Spleen (tissue), 11 donors: ENCODE measurements around the gene ARL11. TPM values are rescaled to one million over a fixed set of nuclear protein-coding genes. Genes with fewer than 3 reads are reported as not detected.

ENCODE experiments used
- DNase-seq: peaks from one replicate; pipeline ENCODE4 v3.0.0-alpha.2; 2020
- H3K27ac ChIP-seq, 8 donors: fragments of 200-600 bp; sonication (generic) in 7 of 8; 1 replicate in 4 of 8; 2 replicates in 4 of 8; pipeline versions ENCODE4 v1.5.0 to v1.8.0; 2016 to 2021; ENCODE audit warnings: inconsistent platforms in 4 of 8, mild to moderate bottlenecking in 4 of 8, moderate library complexity in 1 of 8
- H3K27me3 ChIP-seq, 7 donors: fragments of 200-600 bp; sonication (generic) in 6 of 7; replicated peaks in 1 of 7; 1 replicate in 4 of 7; 2 replicates in 3 of 7; pipeline versions ENCODE4 v1.5.0 to v1.8.0; 2016 to 2021; ENCODE audit warnings: inconsistent platforms in 3 of 7, mild to moderate bottlenecking in 1 of 7
- H3K36me3 ChIP-seq, 6 donors: fragments of 200-600 bp; sonication (generic) in 5 of 6; 1 replicate in 4 of 6; 2 replicates in 2 of 6; pipeline versions ENCODE4 v1.5.0 to v1.8.0; 2016 to 2021; ENCODE audit warnings: inconsistent platforms in 2 of 6
- H3K4me1 ChIP-seq, 6 donors: fragments of 200-600 bp; sonication (generic) in 5 of 6; 1 replicate in 3 of 6; 2 replicates in 3 of 6; pipeline versions ENCODE4 v1.5.0 to v1.8.0; 2016 to 2021; ENCODE audit warnings: inconsistent platforms in 3 of 6
- H3K4me3 ChIP-seq, 8 donors: fragments of 200-600 bp; sonication (generic) in 7 of 8; 1 replicate in 4 of 8; 2 replicates in 4 of 8; pipeline versions ENCODE4 v1.5.0 to v1.8.0; 2016 to 2021; ENCODE audit warnings: inconsistent platforms in 4 of 8, mild to moderate bottlenecking in 4 of 8, moderate library complexity in 2 of 8
- H3K9me3 ChIP-seq, 8 donors: fragments of 200-600 bp; sonication (generic) in 7 of 8; 1 replicate in 4 of 8; 2 replicates in 4 of 8; pipeline versions ENCODE4 v1.5.0 to v1.8.0; 2016 to 2021; ENCODE audit warnings: inconsistent platforms in 4 of 8
- CTCF ChIP-seq, 11 experiments: fragments of 200-600 bp in 7 of 11; fragments of 450-650 bp in 4 of 11; sonication (generic) in 4 of 11; IDR thresholded peaks in 8 of 11; conservative IDR thresholded peaks in 3 of 11; 1 replicate in 7 of 11; 2 replicates in 4 of 11; pipeline versions ENCODE4 v1.4.0 to v1.8.0; 2016 to 2021; ENCODE audit warnings: antibody characterized with exemption in 11 of 11, inconsistent platforms in 4 of 11, mild to moderate bottlenecking in 1 of 11
- POLR2A ChIP-seq, 3 donors: fragments of 450-650 bp; IDR thresholded peaks; one replicate each; pipeline ENCODE4 v1.5.1; 2017; ENCODE audit warnings: antibody characterized with exemption in 3 of 3, mild to moderate bottlenecking in 1 of 3
- POLR2AphosphoS5 ChIP-seq, 3 donors: sonication (generic); formaldehyde crosslinking; IDR thresholded peaks; one replicate each; pipeline ENCODE4 v1.5.1; 2017; ENCODE audit warnings: antibody characterized with exemption in 3 of 3
- WGBS, 5 donors: extraction: QIAGEN DNeasy Blood & Tissue Kit in 3 of 5; methylation state at CpG; one replicate each; pipeline versions ENCODE4 v1.1.5 to v1.1.7; 2013 to 2018; 5-methylcytosine and 5-hydroxymethylcytosine counted together
- intact Hi-C: fragments of 100-400 bp; cut with DNase I; formaldehyde crosslinking; loops from one replicate; pipeline ENCODE4 v1.15.0; 2023; ENCODE audit warnings: low total_unique reads
- polyA plus RNA-seq, 3 donors: library from polyadenylated mRNA; stranded (reverse); fragments of 200-250 nt; gene quantifications; one replicate each; pipeline ENCODE4 v1.2.1, GENCODE V29; 2013
- total RNA-seq, 7 donors: library from RNA; depleted of rRNA in 3 of 7; stranded (reverse); fragments of >200 nt in 3 of 7; fragmentation: NEBNext Ultra II Directional in 4 of 7; extraction: Animal tissue kit (Norgen Biotek cat#: 25700) in 4 of 7; gene quantifications; one replicate each; pipeline versions ENCODE4 v1.1.0 to v1.2.1, GENCODE V29; 2016 to 2021
- donor health status: healthy with polysubstance abuse.
- donor health status: DM: no; HTN: no; CAD: no; lungs with moderate emphysema.
- donor health status: DM: no; HTN: no; CAD: no.
- donor health status: Bipolar disorder and iron deficiency.
- donor health status: healthy.
- donor health status: DM: no; HTN: no; CAD: no.
- donor health status: DM: yes; HTN: yes; CAD: no.

ARL11 gene
- total and polyA plus RNA-seq, 10 donors, result 4.7 to 15.7 (median 11.6) TPM

- Histone ChIP-seq H3K27me3 (no peaks in the 10 kb centered on the region), H3K9me3 (no peaks in the 10 kb centered on the region), H3K4me1 (peaks cover 0 to 79% (median 46%) of the 10 kb centered on the region in 6 donors), H3K4me3 (no peak overlapping the region), H3K27ac (peak overlapping the region in 1 of 8 donors; percentile 0), H3K36me3 (peaks cover 0 to 27% (median 0%) of the 10 kb centered on the region in 6 donors)
- 89 to 97% (median 95%) methylated on average over 4 of the region's 4 CpGs for WGBS, 5 donors
- intact Hi-C loops, result no loop called here
- DNase-seq, result no peak
- TF ChIP-seq CTCF (IDR thresholded peaks at IDR 0.05 in 8 of 11, conservative IDR thresholded peaks at IDR 0.05 in 3 of 11), result no peak
- no peak for TF ChIP-seq POLR2A (IDR thresholded peaks at IDR 0.05)
- no peak for TF ChIP-seq POLR2AphosphoS5 (IDR thresholded peaks at IDR 0.05)
Observed at GRCh38 chr13:49633710-49634109, 5.4 kb downstream of the ARL11 start.

- intact Hi-C loops, result no loop called here
- Histone ChIP-seq H3K27me3 (no peaks in the 10 kb centered on the region), H3K36me3 (peaks cover 0 to 24% (median 0%) of the 10 kb centered on the region in 6 donors), H3K27ac (peak overlapping the region in 7 of 8 donors; percentile 9 to 76 (median 61)), H3K9me3 (no peaks in the 10 kb centered on the region), H3K4me3 (peak overlapping the region in 7 of 8 donors; percentile 6 to 64 (median 36)), H3K4me1 (peaks cover 0 to 65% (median 26%) of the 10 kb centered on the region in 6 donors)
- WGBS, 5 donors, result 46 to 72% (median 56%) methylated on average over 10 of the region's 10 CpGs
- no peak for DNase-seq
- TF ChIP-seq POLR2AphosphoS5 (IDR thresholded peaks at IDR 0.05), result peak in 1 of 3 donors; percentile 17
- no peak for TF ChIP-seq POLR2A (IDR thresholded peaks at IDR 0.05)
Observed at GRCh38 chr13:49635599-49636433, 7.5 kb downstream of the ARL11 start.

GRCh38 chr13:49636705-49637104 lies 8.4 kb downstream of the ARL11 start:
- DNase-seq, result no peak
- WGBS, 5 donors, result 91 to 96% (median 94%) methylated on average over 5 of the region's 5 CpGs
- intact Hi-C loops, result no loop called here

GRCh38 chr13:49638030-49638743 lies 9.9 kb downstream of the ARL11 start:
- Histone ChIP-seq H3K4me1 (peaks cover 3 to 66% (median 27%) of the 10 kb centered on the region in 6 donors), H3K36me3 (peaks cover 0 to 14% (median 0%) of the 10 kb centered on the region in 6 donors), H3K27me3 (no peaks in the 10 kb centered on the region), H3K9me3 (no peaks in the 10 kb centered on the region), H3K27ac (peak overlapping the region in 2 of 8 donors; percentile 6 to 18), H3K4me3 (no peak overlapping the region)
- no peak for DNase-seq
- intact Hi-C loops, result no loop called here
- WGBS, 5 donors, result 77 to 88% (median 82%) methylated on average over 4 of the region's 4 CpGs
- TF ChIP-seq CTCF (IDR thresholded peaks at IDR 0.05 in 8 of 11, conservative IDR thresholded peaks at IDR 0.05 in 3 of 11) (no peak), POLR2A (IDR thresholded peaks at IDR 0.05) (no peak), POLR2AphosphoS5 (IDR thresholded peaks at IDR 0.05) (no peak)

More at GRCh38 chr13:49636705-49637104, 8.4 kb downstream of the ARL11 start:
- peak overlapping the region in 2 of 8 donors; percentile 65 to 68 for H3K27ac ChIP-seq
- no peaks in the 10 kb centered on the region for H3K9me3 ChIP-seq
- H3K27me3 ChIP-seq, result no peaks in the 10 kb centered on the region
- no peak overlapping the region for H3K4me3 ChIP-seq
- TF ChIP-seq CTCF (IDR thresholded peaks at IDR 0.05 in 8 of 11, conservative IDR thresholded peaks at IDR 0.05 in 3 of 11) (no peak), POLR2AphosphoS5 (IDR thresholded peaks at IDR 0.05) (no peak), POLR2A (IDR thresholded peaks at IDR 0.05) (no peak)
- H3K4me1 ChIP-seq, result peaks cover 0 to 65% (median 23%) of the 10 kb centered on the region in 6 donors
- peaks cover 0 to 19% (median 0%) of the 10 kb centered on the region in 6 donors for H3K36me3 ChIP-seq
